CD8-positive, alpha-beta memory T cell (primary cell): Measurements from ENCODE around the gene PIEZO1. TPM values are rescaled to one million over a fixed set of nuclear protein-coding genes. Genes with fewer than 3 reads are reported as not detected.

Experiments used
- CTCF ChIA-PET: fragments of 350-600 bp; sonication (Branson Sonifier 250); formaldehyde crosslinking; loops from one replicate; lab custom pipeline; 2021; ENCODE audit warnings: antibody characterized with exemption; lab: Charles Lee
- POLR2A ChIA-PET: fragments of 350-600 bp; sonication (Branson Sonifier 250); formaldehyde crosslinking; loops from one replicate; lab custom pipeline; 2021; ENCODE audit warnings: antibody characterized with exemption; lab: Charles Lee
- DNase-seq, 5 donors: peaks; one replicate each; pipeline versions ENCODE4 v3.0.0 to v3.0.0-alpha.2; 2020 to 2022; ENCODE audit warnings: mixed read lengths in 1 of 5
- H3K27ac ChIP-seq: one replicate; pipeline ENCODE4 v1.7.0; 2013; ENCODE audit warnings: low read depth, mild to moderate bottlenecking, low read length, moderate library complexity
- H3K27me3 ChIP-seq: 2 replicates; pipeline ENCODE4 v1.7.0; 2013; ENCODE audit warnings: low read length, mild to moderate bottlenecking; ENCODE audit not compliant: insufficient read depth, poor library complexity, severe bottlenecking
- H3K36me3 ChIP-seq: 2 replicates; pipeline ENCODE4 v1.7.0; 2013; ENCODE audit warnings: mild to moderate bottlenecking, low read length, moderate library complexity; ENCODE audit not compliant: insufficient read depth
- H3K4me1 ChIP-seq: 2 replicates; pipeline ENCODE4 v1.7.0; 2013; ENCODE audit warnings: mild to moderate bottlenecking, low read length, moderate library complexity; ENCODE audit not compliant: insufficient read depth
- H3K4me3 ChIP-seq: 2 replicates; pipeline ENCODE4 v1.7.0; 2013; ENCODE audit warnings: mild to moderate bottlenecking, low read length
- H3K9me3 ChIP-seq: 2 replicates; pipeline ENCODE4 v1.7.0; 2013; ENCODE audit warnings: mild to moderate bottlenecking, low read length
- H3K27ac Mint-ChIP-seq, 8 donors: one replicate each; pipeline ENCODE4 v1.8.0; 2020 to 2021; ENCODE audit warnings: mixed read lengths in 8 of 8, mild to moderate bottlenecking in 6 of 8, inconsistent platforms in 3 of 8, moderate library complexity in 3 of 8
- H3K27me3 Mint-ChIP-seq, 2 donors: one replicate each; pipeline ENCODE4 v1.8.0; 2020 to 2021; ENCODE audit warnings: mixed read lengths in 2 of 2, mild to moderate bottlenecking in 1 of 2, moderate library complexity in 1 of 2
- H3K36me3 Mint-ChIP-seq, 3 donors: one replicate each; pipeline ENCODE4 v1.8.0; 2020 to 2021; ENCODE audit warnings: mixed read lengths in 3 of 3, inconsistent platforms in 1 of 3, mild to moderate bottlenecking in 1 of 3
- H3K4me1 Mint-ChIP-seq, 3 donors: one replicate each; pipeline ENCODE4 v1.8.0; 2020 to 2021; ENCODE audit warnings: mixed read lengths in 3 of 3, inconsistent platforms in 1 of 3, mild to moderate bottlenecking in 1 of 3
- H3K4me3 Mint-ChIP-seq, 7 donors: one replicate each; pipeline ENCODE4 v1.8.0; 2020 to 2021; ENCODE audit warnings: mixed read lengths in 7 of 7, mild to moderate bottlenecking in 6 of 7, moderate library complexity in 4 of 7, inconsistent platforms in 2 of 7
- H3K9me3 Mint-ChIP-seq, 5 donors: one replicate each; pipeline ENCODE4 v1.8.0; 2020 to 2022; ENCODE audit warnings: mixed read lengths in 5 of 5, mild to moderate bottlenecking in 3 of 5, moderate library complexity in 2 of 5, inconsistent platforms in 1 of 5
- polyA plus RNA-seq: library from polyadenylated mRNA; unstranded; fragments of 300-500 nt; fragmentation: Illumina TruSeq; gene quantifications from one replicate; pipeline ENCODE4 v1.2.3, GENCODE V29; 2021
- total RNA-seq, 2 experiments: library from RNA; stranded (reverse); gene quantifications; one replicate each; pipeline ENCODE4 v1.2.3, GENCODE V29; 2021

Gene PIEZO1
- total and polyA plus RNA-seq, 3 experiments from 2014 or later, result 58.4 to 230 (median 215) TPM

DNA sequence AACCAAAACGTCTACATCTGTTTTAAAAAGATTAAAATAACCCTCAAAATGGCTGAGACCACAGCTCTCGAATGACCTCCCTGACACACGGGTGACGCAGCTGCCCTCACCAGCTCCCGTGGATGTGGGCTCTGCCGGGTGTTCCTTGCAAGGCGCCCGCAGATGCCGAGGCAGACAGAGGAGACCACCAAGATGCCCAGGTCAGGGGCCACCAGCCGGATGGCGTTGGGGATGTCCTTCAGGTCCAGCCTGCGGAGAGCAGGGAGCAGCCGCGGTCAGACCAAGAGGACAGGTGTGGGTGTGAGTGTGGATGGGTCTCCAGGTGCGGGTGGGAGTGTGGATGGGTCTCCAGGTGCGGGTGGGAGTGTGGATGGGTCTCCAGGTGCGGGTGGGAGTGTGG lies 43.7 kb downstream of the PIEZO1 start:
- DNase-seq, result no peak
- Histone ChIP-seq H3K9me3 (no peaks in the 10 kb centered on the region), H3K4me1 (peaks cover 40% of the 10 kb centered on the region), H3K36me3 (no peaks in the 10 kb centered on the region), H3K27ac (no peak overlapping the region), H3K27me3 (no peaks in the 10 kb centered on the region), H3K4me3 (no peak overlapping the region)
- H3K36me3 Mint-ChIP-seq, result peaks cover 0 to 21% (median 0%) of the 10 kb centered on the region in 3 donors
- POLR2A ChIA-PET, result interaction anchor here (1.0 kb wide), 1 partner anchor 46 kb away, joined by 3 read pairs; no protein-coding TSS in a partner anchor
- H3K4me3 Mint-ChIP-seq, result no peak overlapping the region
- peaks cover 18 to 37% (median 19%) of the 10 kb centered on the region in 3 donors for H3K4me1 Mint-ChIP-seq
- no peaks in the 10 kb centered on the region for H3K9me3 Mint-ChIP-seq
- CTCF ChIA-PET, result interaction anchor here (0.8 kb wide), 1 partner anchor 26 kb away, joined by 3 read pairs; no protein-coding TSS in a partner anchor
- H3K27me3 Mint-ChIP-seq, result no peaks in the 10 kb centered on the region
- H3K27ac Mint-ChIP-seq, result peak overlapping the region in 1 of 8 donors; percentile 65

DNA sequence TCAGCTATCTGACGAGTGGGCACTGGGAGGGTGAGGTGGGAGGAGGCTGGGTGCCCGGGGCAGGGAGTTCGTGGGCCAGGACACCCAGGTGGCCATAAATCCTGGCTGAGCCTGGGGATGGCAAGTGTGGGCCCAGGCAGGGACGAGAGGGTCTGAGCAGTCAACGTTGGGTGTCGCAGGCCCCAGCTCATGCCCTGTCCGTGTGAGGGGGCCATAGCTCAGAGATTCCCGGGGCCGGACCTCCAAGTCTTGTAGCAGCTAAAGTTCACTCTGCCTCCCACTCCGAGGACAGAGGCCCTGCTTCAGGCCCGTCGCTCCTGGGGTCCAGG lies 44.3 kb downstream of the PIEZO1 start:
- peaks cover 3% of the 10 kb centered on the region for H3K36me3 ChIP-seq

GRCh38 chr16:88739977-88740726 lies 44.9 kb downstream of the PIEZO1 start:
- DNase-seq, result no peak
- H3K4me1 Mint-ChIP-seq, result peaks cover 7 to 25% (median 9%) of the 10 kb centered on the region in 3 donors
- ChIA-PET CTCF (interaction anchor here (0.8 to 0.9 kb wide), 2 partner anchors 24 to 27 kb away, joined by 3 to 4 read pairs; no protein-coding TSS in a partner anchor), POLR2A (interaction anchor here (1.0 kb wide), 1 partner anchor 47 kb away, joined by 3 read pairs; no protein-coding TSS in a partner anchor)
- H3K4me3 Mint-ChIP-seq, result no peak overlapping the region
- Histone ChIP-seq H3K4me3 (no peak overlapping the region), H3K9me3 (no peaks in the 10 kb centered on the region), H3K36me3 (peaks cover 7% of the 10 kb centered on the region), H3K4me1 (peaks cover 31% of the 10 kb centered on the region), H3K27ac (no peak overlapping the region), H3K27me3 (no peaks in the 10 kb centered on the region)
- no peaks in the 10 kb centered on the region for H3K27me3 Mint-ChIP-seq
- peaks cover 0 to 29% (median 0%) of the 10 kb centered on the region in 3 donors for H3K36me3 Mint-ChIP-seq
- H3K9me3 Mint-ChIP-seq, result no peaks in the 10 kb centered on the region
- H3K27ac Mint-ChIP-seq, result no peak overlapping the region

More for the DNA sequence above, 44.3 kb downstream of the PIEZO1 start:
- H3K27me3 Mint-ChIP-seq, result no peaks in the 10 kb centered on the region
- H3K9me3 Mint-ChIP-seq, result no peaks in the 10 kb centered on the region
- H3K36me3 Mint-ChIP-seq, result peaks cover 0 to 25% (median 0%) of the 10 kb centered on the region in 3 donors
- H3K4me1 Mint-ChIP-seq, result peaks cover 12 to 30% (median 13%) of the 10 kb centered on the region in 3 donors
- Histone ChIP-seq H3K27ac (no peak overlapping the region), H3K27me3 (no peaks in the 10 kb centered on the region), H3K4me3 (no peak overlapping the region), H3K4me1 (peaks cover 34% of the 10 kb centered on the region), H3K9me3 (no peaks in the 10 kb centered on the region)
- no peak for DNase-seq
- ChIA-PET CTCF (interaction anchor here (0.8 to 0.9 kb wide), 2 partner anchors 24 to 27 kb away, joined by 3 to 4 read pairs; no protein-coding TSS in a partner anchor), POLR2A (interaction anchor here (1.0 kb wide), 1 partner anchor 47 kb away, joined by 3 read pairs; no protein-coding TSS in a partner anchor)
- H3K27ac Mint-ChIP-seq, result no peak overlapping the region
- no peak overlapping the region for H3K4me3 Mint-ChIP-seq

- H3K9me3 Mint-ChIP-seq, result no peaks in the 10 kb centered on the region
- no peaks in the 10 kb centered on the region for H3K27me3 ChIP-seq
- peak overlapping the region in 1 of 8 donors; percentile 79 for H3K27ac Mint-ChIP-seq
- no peak overlapping the region for H3K4me3 ChIP-seq
- H3K4me1 Mint-ChIP-seq, result peaks cover 7 to 20% (median 9%) of the 10 kb centered on the region in 3 donors
- no peak for DNase-seq
- no peaks in the 10 kb centered on the region for H3K27me3 Mint-ChIP-seq
- peaks cover 23% of the 10 kb centered on the region for H3K4me1 ChIP-seq
- ChIA-PET POLR2A (no interaction called here), CTCF (interaction anchor here (1.0 kb wide), 1 partner anchor 477 kb away, joined by 3 read pairs; no protein-coding TSS in a partner anchor)
- H3K36me3 Mint-ChIP-seq, result peaks cover 0 to 35% (median 0%) of the 10 kb centered on the region in 3 donors
- no peak overlapping the region for H3K27ac ChIP-seq
- H3K4me3 Mint-ChIP-seq, result no peak overlapping the region
- peaks cover 7% of the 10 kb centered on the region for H3K36me3 ChIP-seq
- no peaks in the 10 kb centered on the region for H3K9me3 ChIP-seq
Measured at GRCh38 chr16:88739139-88739976, 45.7 kb downstream of the PIEZO1 start.

DNA sequence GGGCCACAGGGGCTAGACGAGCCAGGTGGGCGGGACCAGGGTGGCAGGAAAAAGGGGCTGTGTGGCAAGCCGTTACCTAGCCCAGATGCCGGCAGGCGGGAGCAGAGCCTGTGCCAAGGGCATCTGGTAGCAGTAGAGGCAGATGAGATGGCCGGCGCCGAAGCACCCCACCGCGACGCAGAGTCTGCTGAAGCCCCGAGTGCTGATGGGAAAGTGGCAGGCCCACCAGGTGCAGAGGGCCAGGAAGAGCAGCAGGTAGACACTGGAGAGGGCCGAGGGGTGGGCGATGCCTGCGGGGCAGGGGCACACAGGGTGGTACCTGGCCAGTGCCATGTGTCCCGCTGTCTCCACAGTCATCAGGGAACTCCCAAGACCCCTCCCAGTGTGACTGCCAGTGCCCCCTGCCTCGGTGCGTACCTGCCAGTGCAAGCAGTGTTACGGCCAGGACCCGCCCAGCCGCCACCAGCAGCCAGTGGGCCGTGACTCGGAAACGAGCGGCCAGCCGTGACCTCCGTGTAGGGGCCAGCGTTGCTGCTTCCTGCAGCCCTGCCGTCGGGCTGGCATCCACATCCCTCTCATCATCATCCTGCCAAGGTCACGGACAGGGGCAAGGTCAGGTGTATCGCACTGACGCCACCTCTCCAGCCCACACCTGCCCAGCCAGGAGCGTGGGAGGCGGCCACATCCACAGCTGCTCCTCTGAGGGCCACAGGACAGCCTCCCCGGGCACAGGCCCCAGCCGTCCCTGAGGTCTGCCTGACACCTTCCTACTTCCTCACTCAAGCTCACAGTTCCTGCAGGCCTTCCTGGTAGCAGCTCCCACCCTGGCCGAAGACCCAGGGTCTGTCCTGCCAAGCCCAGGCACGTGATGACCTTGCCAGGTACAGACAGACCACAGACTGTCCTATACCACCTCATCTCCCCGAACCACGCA lies 46.6 kb downstream of the PIEZO1 start:
- CTCF ChIA-PET, result interaction anchor here (0.7 to 4.1 kb wide), 26 partner anchors 8 to 480 kb away, joined by 3 to 43 read pairs (median 6); partner anchors contain the start of genes APRT, CDT1, GALNS and TRAPPC2L
- peaks cover 7% of the 10 kb centered on the region for H3K36me3 ChIP-seq
- H3K4me3 Mint-ChIP-seq, result peak overlapping the region in 1 of 7 donors; percentile 32
- no peak for DNase-seq
- no peak overlapping the region for H3K4me3 ChIP-seq
- H3K36me3 Mint-ChIP-seq, result peaks cover 0 to 40% (median 0%) of the 10 kb centered on the region in 3 donors
- H3K27ac Mint-ChIP-seq, result peak overlapping the region in 2 of 8 donors; percentile 29 to 60
- peaks cover 13% of the 10 kb centered on the region for H3K4me1 ChIP-seq
- POLR2A ChIA-PET, result interaction anchor here (1.2 to 1.5 kb wide), 2 partner anchors 42 to 46 kb away, joined by 5 read pairs; partner anchors contain the start of gene PIEZO1
- H3K9me3 ChIP-seq, result no peaks in the 10 kb centered on the region
- H3K27me3 ChIP-seq, result no peaks in the 10 kb centered on the region
- no peak overlapping the region for H3K27ac ChIP-seq
- H3K4me1 Mint-ChIP-seq, result peaks cover 0 to 10% (median 1%) of the 10 kb centered on the region in 3 donors
- H3K9me3 Mint-ChIP-seq, result no peaks in the 10 kb centered on the region
- no peaks in the 10 kb centered on the region for H3K27me3 Mint-ChIP-seq

GRCh38 chr16:88737298-88738150 lies 47.5 kb downstream of the PIEZO1 start:
- peak; percentile 51 to 86 (median 73) for DNase-seq
- POLR2A ChIA-PET, result interaction anchor here (0.5 to 1.5 kb wide), 6 partner anchors 36 to 120 kb away, joined by 3 to 9 read pairs (median 4); partner anchors contain the start of gene PIEZO1
- Mint-ChIP-seq H3K36me3 (peaks cover 0 to 43% (median 0%) of the 10 kb centered on the region in 3 donors), H3K9me3 (no peaks in the 10 kb centered on the region), H3K27ac (peak overlapping the region in 2 of 8 donors; percentile 17 to 47), H3K4me3 (no peak overlapping the region), H3K4me1 (peaks cover 0 to 8% (median 0%) of the 10 kb centered on the region in 3 donors), H3K27me3 (no peaks in the 10 kb centered on the region)
- Histone ChIP-seq H3K4me1 (peaks cover 10% of the 10 kb centered on the region), H3K27ac (no peak overlapping the region), H3K27me3 (no peaks in the 10 kb centered on the region), H3K4me3 (no peak overlapping the region), H3K36me3 (peaks cover 7% of the 10 kb centered on the region), H3K9me3 (no peaks in the 10 kb centered on the region)
- CTCF ChIA-PET, result interaction anchor here (0.6 to 4.1 kb wide), 53 partner anchors 9 to 551 kb away, joined by 3 to 43 read pairs (median 5); partner anchors contain the start of genes ACSF3, APRT, CDT1 and GALNS
